GM20431 (cell line): ENCODE data around the gene NAA80.

Source experiments
- in situ Hi-C: fragments of 300-500 bp; cut with MseI, MboI; formaldehyde crosslinking; loops from one replicate; pipeline ENCODE4 v1.15.0; 2020; ENCODE audit warnings: low sequenced_read_pairs; ENCODE audit not compliant: unreplicated experiment

NAA80 gene

DNA sequence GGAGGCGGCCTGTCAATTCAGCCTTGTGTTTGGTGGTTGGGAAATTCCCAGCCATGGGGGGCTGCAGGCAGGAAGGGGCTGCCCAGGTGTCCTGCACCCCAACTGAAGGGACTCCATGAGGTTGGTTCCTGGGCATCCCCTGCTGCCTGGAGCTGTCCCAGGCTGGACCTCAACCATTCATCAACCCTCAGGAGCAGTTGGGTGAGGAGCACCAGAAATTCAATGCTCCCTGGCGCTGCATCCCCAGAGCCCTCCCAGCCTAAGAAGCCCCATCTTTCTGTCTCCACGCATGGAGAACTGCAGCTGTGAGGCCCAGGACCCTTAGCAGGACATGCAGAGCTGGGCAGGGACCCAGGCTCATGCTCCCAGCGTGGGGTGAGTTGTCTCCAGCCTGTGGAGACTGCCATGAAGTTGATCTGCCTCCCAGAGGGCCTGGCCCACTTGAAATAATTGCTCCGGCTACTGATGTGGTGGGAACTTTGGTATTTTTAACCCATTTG is 38.2 kb downstream of the NAA80 start:
- in situ Hi-C loops, result no loop called here

GRCh38 chr3:50260027-50260941 is 38.9 kb downstream of the NAA80 start:
- in situ Hi-C loops, result no loop called here

DNA sequence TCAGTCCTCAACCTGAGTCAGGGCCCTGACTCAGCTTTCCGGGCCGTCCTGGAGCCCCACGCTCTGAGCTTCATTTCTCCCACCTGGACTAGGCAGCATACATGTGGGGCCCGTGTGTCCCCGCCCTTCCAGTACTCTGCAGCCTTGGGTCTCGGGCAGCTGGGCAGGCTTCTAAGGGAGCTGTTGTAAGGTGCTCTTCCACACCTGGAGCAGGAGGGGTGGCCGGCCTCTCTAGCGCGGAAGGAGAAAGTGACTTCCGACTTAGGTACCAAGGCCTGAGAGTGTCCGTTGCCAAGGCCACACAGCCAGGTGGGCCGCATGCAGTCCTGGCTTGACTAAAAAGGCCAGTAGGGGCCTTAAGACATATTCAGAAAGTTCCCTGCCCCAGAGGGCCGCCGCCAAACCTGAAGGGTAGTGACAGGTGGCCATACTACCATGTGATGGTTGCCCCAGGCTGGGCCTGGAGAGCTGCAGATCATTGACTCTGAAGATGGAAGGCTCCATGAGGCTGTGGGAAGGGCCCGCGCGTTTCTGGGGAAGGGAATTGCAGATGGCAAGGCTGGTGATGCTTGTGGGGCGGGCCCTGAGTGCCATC is 39.7 kb downstream of the NAA80 start:
- in situ Hi-C loops, result no loop called here

GRCh38 chr3:50258979-50259378 is 40.2 kb downstream of the NAA80 start:
- in situ Hi-C loops, result no loop called here

- in situ Hi-C loops, result no loop called here
These were observed 41.0 kb downstream of the NAA80 start for GRCh38 chr3:50258029-50258680.

- in situ Hi-C loops, result no loop called here
These were observed 42.0 kb downstream of the NAA80 start for GRCh38 chr3:50256978-50257890.

- in situ Hi-C loops, result no loop called here
These were observed 44.0 kb downstream of the NAA80 start for GRCh38 chr3:50255251-50255615.

- in situ Hi-C loops, result no loop called here
These were observed 44.5 kb downstream of the NAA80 start for GRCh38 chr3:50254577-50255250.

DNA sequence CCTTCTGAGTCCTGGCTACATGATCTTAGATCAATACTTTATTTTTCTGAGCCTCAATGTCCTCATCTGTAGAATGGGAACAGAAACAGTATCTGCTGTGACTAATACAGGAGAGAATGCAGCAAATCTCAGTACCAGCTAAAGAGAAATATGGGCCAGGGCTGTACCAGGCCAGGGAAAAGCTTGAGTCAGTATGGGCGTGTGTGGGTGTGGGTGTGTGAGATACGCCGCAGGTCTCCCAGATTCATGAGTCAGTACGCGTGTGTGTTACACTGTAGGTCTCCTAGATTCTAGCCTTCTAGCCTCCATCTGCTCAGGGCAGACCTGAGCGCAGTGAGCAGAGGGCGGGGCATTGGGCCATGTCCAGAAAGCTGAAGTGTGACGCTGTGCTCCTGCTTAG is 48.0 kb downstream of the NAA80 start:
- in situ Hi-C loops, result no loop called here

GRCh38 chr3:50250514-50250913 is 48.7 kb downstream of the NAA80 start:
- in situ Hi-C loops, result no loop called here

GRCh38 chr3:50249457-50249856 is 49.7 kb downstream of the NAA80 start:
- in situ Hi-C loops, result no loop called here

DNA sequence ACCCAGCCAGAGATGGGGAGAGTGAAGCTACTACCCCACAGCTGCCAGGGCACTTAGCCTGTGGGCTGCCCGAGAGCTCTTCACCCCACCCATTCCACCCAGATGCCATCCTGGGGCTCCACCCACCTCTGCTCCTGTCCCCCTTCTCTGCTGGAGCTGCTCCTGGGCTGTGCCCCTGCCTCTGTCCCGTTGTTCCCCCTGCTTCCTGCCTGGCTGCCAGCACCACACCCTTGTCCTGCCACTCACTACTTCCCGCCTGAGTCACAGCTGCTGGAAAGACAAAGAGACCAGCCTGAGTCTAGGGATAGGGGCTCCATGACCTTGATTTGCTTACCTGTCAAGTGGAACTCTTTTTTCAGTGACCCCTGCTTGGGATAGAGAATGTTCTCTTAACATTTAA is 50.8 kb downstream of the NAA80 start:
- in situ Hi-C loops, result no loop called here

DNA sequence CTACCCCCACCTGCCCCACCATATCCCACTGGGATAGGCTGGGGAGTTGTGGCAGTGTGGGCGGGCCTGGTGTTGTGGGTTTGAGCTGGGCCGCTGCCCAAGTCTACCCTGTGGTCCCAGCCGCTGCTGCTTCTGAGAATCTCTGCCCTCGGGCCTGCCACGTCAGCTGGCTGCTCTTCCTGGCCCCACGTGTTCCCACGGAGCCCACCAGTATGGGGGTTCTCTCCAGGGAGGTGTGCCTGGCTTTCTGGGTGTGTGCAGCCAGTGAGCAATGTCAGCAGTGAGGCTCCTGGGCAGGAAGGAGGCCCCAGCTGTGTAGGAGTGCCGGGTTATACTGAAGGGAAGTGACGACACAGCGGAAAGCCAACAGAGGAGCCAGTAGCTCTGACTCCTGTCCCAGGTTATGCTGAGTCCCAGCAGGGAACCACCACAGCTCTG is 52.7 kb downstream of the NAA80 start:
- in situ Hi-C loops, result no loop called here
